ENCODE results near the gene ROR2. TPM values are rescaled to one million over a fixed set of nuclear protein-coding genes. Genes with fewer than 3 reads are reported as not detected.

The ROR2 gene
- total and polyA plus RNA-seq, 2 of the 13 experiments (the other 11 are each of a cell fraction or from before 2014, with no cell fraction given): not detected

DNA sequence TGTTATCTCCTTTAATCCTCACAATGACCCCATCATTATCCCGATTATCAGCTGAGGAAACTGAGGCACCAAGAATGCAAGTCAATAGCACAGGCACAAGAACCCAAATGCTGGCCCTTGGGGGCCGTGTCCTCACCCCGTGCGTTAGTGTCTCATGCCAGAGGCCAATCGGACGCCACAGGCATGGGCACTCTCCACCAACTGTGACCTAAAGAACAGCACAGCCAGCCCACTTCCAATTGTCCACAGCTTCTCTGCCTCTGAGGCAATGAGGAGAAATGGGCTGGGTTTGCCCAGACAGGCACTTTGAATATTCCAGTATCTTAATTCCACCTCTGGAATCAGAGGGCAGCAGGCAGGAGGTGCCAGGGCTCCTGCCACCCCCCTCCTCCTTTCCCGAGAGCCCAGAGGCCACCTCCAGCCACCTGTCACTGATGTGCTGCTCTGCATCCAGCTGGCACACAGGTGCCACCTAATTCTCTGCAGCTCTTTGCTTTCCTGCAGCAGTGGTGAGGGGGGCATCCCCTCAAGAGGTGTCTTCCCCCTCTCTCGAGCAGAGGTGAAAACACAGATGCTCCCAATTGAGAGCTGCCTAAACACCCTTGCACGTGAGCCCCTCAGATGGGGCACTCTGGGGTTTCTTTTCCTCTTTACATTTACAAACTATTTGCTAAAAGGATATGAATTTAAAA, 107.5 kb downstream of the ROR2 start (continued):
- TF ChIP-seq HOXA7 (CRISPR knock-in tag; IDR thresholded peaks at IDR 0.05): no peak
- no peak for TF ChIP-seq TBX3 (IDR thresholded peaks at IDR 0.05; ENCODE audit: borderline replicate concordance)

DNA sequence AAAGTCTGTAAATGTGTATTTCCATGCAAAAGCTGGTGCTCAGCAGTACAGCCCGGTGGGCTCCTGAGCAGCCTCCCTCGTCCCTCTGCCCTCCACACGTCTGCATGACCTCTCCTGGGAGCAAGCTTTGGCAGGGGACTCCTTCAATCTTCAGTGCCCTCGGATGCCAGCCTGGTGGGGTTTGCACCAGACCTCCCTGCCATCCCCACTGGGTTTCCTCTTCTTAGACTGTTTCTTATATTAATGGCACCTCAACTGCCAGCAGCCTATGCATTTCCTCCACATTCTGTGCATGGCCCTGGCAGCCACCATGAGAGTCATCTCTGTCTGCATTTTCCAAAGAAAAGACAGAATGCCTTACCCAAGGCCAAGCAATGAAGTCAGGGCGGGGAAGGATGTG, 108.4 kb downstream of the ROR2 start:
- DNase-seq (ENCODE audit: low spot score): no peak
- ATAC-seq: no peak
- Histone ChIP-seq H3K9me3 (ENCODE audit: low read length) (no peaks in the 10 kb centered on the region), H3K4me3 (replicated peaks in 1 of 3; ENCODE audit: insufficient read depth in 1 of 3, low read depth in 2 of 3, low read length in 3 of 3) (no peak overlapping the region), H3K27ac (ENCODE audit: extremely low read length, insufficient read depth, low read length) (no peak overlapping the region), H4K20me1 (ENCODE audit: insufficient read depth, low read length) (no peaks in the 10 kb centered on the region), H3K36me3 (replicated peaks in 1 of 2; ENCODE audit: control insufficient read depth in 1 of 2, insufficient read depth in 2 of 2, low read length in 2 of 2) (no peaks in the 10 kb centered on the region), H2AFZ (ENCODE audit: low read length) (no peak overlapping the region), H3K27me3 (ENCODE audit: control insufficient read depth in 1 of 2, insufficient read depth in 2 of 2, low read length in 2 of 2) (peaks cover 2 to 69% of the 10 kb centered on the region in 2 experiments; a peak in 4 of 5 replicates), H3K4me1 (ENCODE audit: insufficient read depth, low read length) (no peaks in the 10 kb centered on the region), H3K4me2 (ENCODE audit: low read depth, low read length) (no peak overlapping the region), H3K9ac (ENCODE audit: insufficient read depth, low read depth, low read length) (no peak overlapping the region), H3K79me2 (ENCODE audit: insufficient read depth, low read length) (no peaks in the 10 kb centered on the region)
- FAIRE-seq: no peak
- TF ChIP-seq, protein P1, sequence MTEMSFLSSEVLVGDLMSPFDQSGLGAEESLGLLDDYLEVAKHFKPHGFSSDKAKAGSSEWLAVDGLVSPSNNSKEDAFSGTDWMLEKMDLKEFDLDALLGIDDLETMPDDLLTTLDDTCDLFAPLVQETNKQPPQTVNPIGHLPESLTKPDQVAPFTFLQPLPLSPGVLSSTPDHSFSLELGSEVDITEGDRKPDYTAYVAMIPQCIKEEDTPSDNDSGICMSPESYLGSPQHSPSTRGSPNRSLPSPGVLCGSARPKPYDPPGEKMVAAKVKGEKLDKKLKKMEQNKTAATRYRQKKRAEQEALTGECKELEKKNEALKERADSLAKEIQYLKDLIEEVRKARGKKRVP (CRISPR knock-in tag; IDR thresholded peaks at IDR 0.05): no peak
- TF ChIP-seq ZMYM2 (CRISPR knock-in tag; IDR thresholded peaks at IDR 0.05): no peak
- no peak for TF ChIP-seq SMARCC2 (IDR thresholded peaks at IDR 0.05)
- no peak for TF ChIP-seq ZBTB38 (CRISPR knock-in tag; IDR thresholded peaks at IDR 0.05)
- TF ChIP-seq, protein P2, sequence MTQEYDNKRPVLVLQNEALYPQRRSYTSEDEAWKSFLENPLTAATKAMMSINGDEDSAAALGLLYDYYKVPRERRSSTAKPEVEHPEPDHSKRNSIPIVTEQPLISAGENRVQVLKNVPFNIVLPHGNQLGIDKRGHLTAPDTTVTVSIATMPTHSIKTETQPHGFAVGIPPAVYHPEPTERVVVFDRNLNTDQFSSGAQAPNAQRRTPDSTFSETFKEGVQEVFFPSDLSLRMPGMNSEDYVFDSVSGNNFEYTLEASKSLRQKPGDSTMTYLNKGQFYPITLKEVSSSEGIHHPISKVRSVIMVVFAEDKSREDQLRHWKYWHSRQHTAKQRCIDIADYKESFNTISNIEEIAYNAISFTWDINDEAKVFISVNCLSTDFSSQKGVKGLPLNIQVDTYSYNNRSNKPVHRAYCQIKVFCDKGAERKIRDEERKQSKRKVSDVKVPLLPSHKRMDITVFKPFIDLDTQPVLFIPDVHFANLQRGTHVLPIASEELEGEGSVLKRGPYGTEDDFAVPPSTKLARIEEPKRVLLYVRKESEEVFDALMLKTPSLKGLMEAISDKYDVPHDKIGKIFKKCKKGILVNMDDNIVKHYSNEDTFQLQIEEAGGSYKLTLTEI (CRISPR knock-in tag; conservative IDR thresholded peaks at IDR 0.05): no peak
- TF ChIP-seq SOX13 (IDR thresholded peaks at IDR 0.05): no peak
- TF ChIP-seq SOX13 (CRISPR knock-in tag; conservative IDR thresholded peaks at IDR 0.05 in 1 of 2, IDR thresholded peaks at IDR 0.05 in 1 of 2): no peak
- no peak for TF ChIP-seq CBX1 (IDR thresholded peaks at IDR 0.05; ENCODE audit: low read depth)
- intact Hi-C loops (cut with micrococcal nuclease; ENCODE audit: unreplicated experiment): no loop called here
- CTCF ChIA-PET (ENCODE audit: low intra/inter-chr PET ratio, low total read pairs): no interaction called here
- POLR2A ChIA-PET: no interaction called here
- BruUV-seq (replicated peaks): no TSS peak
- in situ Hi-C loops (cut with HindIII; ENCODE audit: extremely low pct_ligation_motif_present, low pct_unique_long_range_greater_than_20kb): no loop called here
- 12% methylated on average over 4 of the region's 5 CpGs for WGBS (ENCODE audit: low lambda C conversion rate)
